Activated B cell treated with CpG ODN at 0.5 μM for 24 hours (primary cell): Measurements from ENCODE around the gene PLAGL1. TPM values are rescaled to one million over a fixed set of nuclear protein-coding genes. Genes with fewer than 3 reads are reported as not detected.

Source experiments
- ATAC-seq: fragments of 200-7000 bp; cut with Tn5 transposase; one replicate; pipeline ENCODE4 v1.10.0; 2021; ENCODE audit warnings: low read depth, mild to moderate bottlenecking, moderate library complexity
- CTCF ChIA-PET: fragments of 350-600 bp; sonication (Branson Sonifier 250); formaldehyde crosslinking; loops from one replicate; lab custom pipeline; 2021; ENCODE audit warnings: antibody characterized with exemption; lab: Charles Lee
- POLR2A ChIA-PET: fragments of 350-600 bp; sonication (Branson Sonifier 250); formaldehyde crosslinking; loops from one replicate; lab custom pipeline; 2021; ENCODE audit warnings: antibody characterized with exemption; lab: Charles Lee
- DNase-seq: peaks from one replicate; pipeline ENCODE4 v3.0.0; 2022
- H3K27ac Mint-ChIP-seq: one replicate; pipeline ENCODE4 v1.8.0; 2020; ENCODE audit warnings: mixed read lengths
- H3K27me3 Mint-ChIP-seq: one replicate; pipeline ENCODE4 v1.8.0; 2021; ENCODE audit warnings: mixed read lengths
- H3K36me3 Mint-ChIP-seq: one replicate; pipeline ENCODE4 v1.8.0; 2021; ENCODE audit warnings: low read depth, mixed read lengths
- H3K4me1 Mint-ChIP-seq: one replicate; pipeline ENCODE4 v1.8.0; 2021; ENCODE audit warnings: mixed read lengths
- H3K4me3 Mint-ChIP-seq: one replicate; pipeline ENCODE4 v1.8.0; 2020; ENCODE audit warnings: mild to moderate bottlenecking, mixed read lengths
- H3K9me3 Mint-ChIP-seq: one replicate; pipeline ENCODE4 v1.8.0; 2020; ENCODE audit warnings: mixed read lengths
- CTCF ChIP-seq: fragments of 200-600 bp; IDR thresholded peaks from one replicate; pipeline ENCODE4 v1.8.0; 2022; ENCODE audit warnings: antibody characterized with exemption, mild to moderate bottlenecking
- intact Hi-C: fragments of 100-400 bp; cut with micrococcal nuclease; formaldehyde crosslinking; loops from one replicate; pipeline ENCODE4 v1.15.1; 2024
- total RNA-seq: library from RNA; stranded (reverse); gene quantifications from 2 replicates; pipeline ENCODE4 v1.2.3, GENCODE V29; 2022

The PLAGL1 gene
- total RNA-seq, 1 donor from 2014 or later = 33.5 TPM

GRCh38 chr6:143993965-143994646 lies 14.0 kb downstream of the PLAGL1 start:
- ATAC-seq (no peak), DNase-seq (no peak)
- Mint-ChIP-seq H3K27ac (no peak overlapping the region), H3K27me3 (no peaks in the 10 kb centered on the region), H3K4me3 (no peak overlapping the region), H3K36me3 (peaks cover 1% of the 10 kb centered on the region), H3K4me1 (no peaks in the 10 kb centered on the region), H3K9me3 (peaks cover 2% of the 10 kb centered on the region)
- no peak for TF ChIP-seq CTCF
- intact Hi-C loops = no loop called here
- ChIA-PET CTCF (no interaction called here), POLR2A (no interaction called here)

- ChIA-PET POLR2A (no interaction called here), CTCF (interaction anchor here (0.9 kb wide), 1 partner anchor 21 kb away, joined by 3 read pairs; no protein-coding TSS in a partner anchor)
- DNase-seq = no peak
- Mint-ChIP-seq H3K4me1 (no peaks in the 10 kb centered on the region), H3K36me3 (peaks cover 1% of the 10 kb centered on the region), H3K27ac (no peak overlapping the region), H3K4me3 (no peak overlapping the region), H3K9me3 (peaks cover 7% of the 10 kb centered on the region), H3K27me3 (no peaks in the 10 kb centered on the region)
- no peak for ATAC-seq
- intact Hi-C loops = no loop called here
- TF ChIP-seq CTCF = no peak
These were observed 15.8 kb downstream of the PLAGL1 start for GRCh38 chr6:143992285-143992684.

- ATAC-seq = no peak
- H3K36me3 Mint-ChIP-seq = no peaks in the 10 kb centered on the region
- no peak overlapping the region for H3K27ac Mint-ChIP-seq
- no peak overlapping the region for H3K4me3 Mint-ChIP-seq
- intact Hi-C loops = no loop called here
- no peaks in the 10 kb centered on the region for H3K4me1 Mint-ChIP-seq
- POLR2A ChIA-PET = no interaction called here
- no peak for TF ChIP-seq CTCF
- DNase-seq = no peak
- CTCF ChIA-PET = no interaction called here
- peaks cover 4% of the 10 kb centered on the region for H3K9me3 Mint-ChIP-seq
- H3K27me3 Mint-ChIP-seq = no peaks in the 10 kb centered on the region
These were observed 21.5 kb downstream of the PLAGL1 start for GRCh38 chr6:143986463-143987065.

- Mint-ChIP-seq H3K27me3 (no peaks in the 10 kb centered on the region), H3K36me3 (no peaks in the 10 kb centered on the region), H3K4me3 (no peak overlapping the region), H3K27ac (no peak overlapping the region), H3K9me3 (peaks cover 4% of the 10 kb centered on the region), H3K4me1 (no peaks in the 10 kb centered on the region)
- intact Hi-C loops = no loop called here
- CTCF ChIA-PET = no interaction called here
- no peak for TF ChIP-seq CTCF
- POLR2A ChIA-PET = no interaction called here
- ATAC-seq (no peak), DNase-seq (no peak)
These were observed 23.4 kb downstream of the PLAGL1 start for GRCh38 chr6:143984666-143985065.

- no peak for DNase-seq
- ChIA-PET POLR2A (no interaction called here), CTCF (no interaction called here)
- Mint-ChIP-seq H3K27ac (no peak overlapping the region), H3K9me3 (no peaks in the 10 kb centered on the region), H3K4me3 (no peak overlapping the region), H3K36me3 (no peaks in the 10 kb centered on the region), H3K4me1 (no peaks in the 10 kb centered on the region), H3K27me3 (no peaks in the 10 kb centered on the region)
- TF ChIP-seq CTCF = no peak
- intact Hi-C loops = no loop called here
- ATAC-seq = no peak
These were observed 25.1 kb downstream of the PLAGL1 start for GRCh38 chr6:143982968-143983367.
